Left cardiac atrium (tissue), 4 donors: ENCODE data around the gene EHMT1. TPM values are rescaled to one million over a fixed set of nuclear protein-coding genes. Genes with fewer than 3 reads are reported as not detected.
"Not testable (repeated sequence)": the region's sequence is repeated elsewhere in the genome, so short reads cannot be mapped to it uniquely, and the experiment has no call there.

Experiments used
- ATAC-seq, 2 donors: fragments of 200-7000 bp; cut with Tn5 transposase; one replicate each; pipeline ENCODE4 v1.9.1; 2020; ENCODE audit warnings: mild to moderate bottlenecking in 2 of 2, moderate library complexity in 2 of 2
- DNase-seq: peaks from one replicate; pipeline ENCODE4 v3.0.0-alpha.2; 2020
- intact Hi-C, 2 donors: fragments of 100-400 bp; cut with DNase I; formaldehyde crosslinking; loops; one replicate each; pipeline versions ENCODE4 v1.14.1 to v1.15.1; 2022 to 2023
- total RNA-seq, 2 donors: library from RNA; stranded (reverse); fragmentation: NEBNext Ultra II Directional; extraction: Animal tissue kit (Norgen Biotek cat#: 25700); gene quantifications; one replicate each; pipeline ENCODE4 v1.2.1, GENCODE V29; 2021
- donor health status: DM: no; HTN: yes; CAD: no.
- donor health status: DM: no; HTN: yes; CAD: no; lungs with severe emphysema.
- donor health status: DM: yes; HTN: yes; CAD: no.
- donor health status: Dilated cardiomyopathy.

EHMT1 gene
- total RNA-seq, 2 donors from 2014 or later, result 31.9 to 38.1 TPM

GRCh38 chr9:137804908-137805630 is 186.3 kb downstream of the EHMT1 start:
- intact Hi-C loops, result no loop called here
- DNase-seq, result no peak
- ATAC-seq, result no peak

- intact Hi-C loops, result no loop called here
- ATAC-seq (no peak), DNase-seq (no peak)
Measured at GRCh38 chr9:137807721-137808703, 189.2 kb downstream of the EHMT1 start.

- ATAC-seq, result no peak
- DNase-seq, result no peak
- intact Hi-C loops, result no loop called here
Measured at GRCh38 chr9:137809040-137809576, 190.3 kb downstream of the EHMT1 start.

- intact Hi-C loops, ATAC-seq, DNase-seq: not testable (repeated sequence)
Measured at GRCh38 chr9:137809726-137810450, 191.1 kb downstream of the EHMT1 start.

GRCh38 chr9:137811283-137811870 is 192.6 kb downstream of the EHMT1 start:
- ATAC-seq (no peak), DNase-seq (no peak)
- intact Hi-C loops, result no loop called here

- intact Hi-C loops, result no loop called here
- DNase-seq (no peak), ATAC-seq (no peak)
Measured at GRCh38 chr9:137812356-137813023, 193.7 kb downstream of the EHMT1 start.

GRCh38 chr9:137813167-137813566 is 194.4 kb downstream of the EHMT1 start:
- DNase-seq (no peak), ATAC-seq (no peak)
- intact Hi-C loops, result no loop called here

GRCh38 chr9:137813651-137814415 is 195.0 kb downstream of the EHMT1 start:
- no peak for DNase-seq
- intact Hi-C loops, result no loop called here
- ATAC-seq, result no peak

- DNase-seq (no peak), ATAC-seq (no peak)
- intact Hi-C loops, result no loop called here
Measured at GRCh38 chr9:137814436-137814835, 195.6 kb downstream of the EHMT1 start.

GRCh38 chr9:137814841-137815240 is 196.0 kb downstream of the EHMT1 start:
- no peak for DNase-seq
- no peak for ATAC-seq
- intact Hi-C loops, result no loop called here

GRCh38 chr9:137815256-137816255 is 196.8 kb downstream of the EHMT1 start:
- ATAC-seq, result no peak
- intact Hi-C loops, result no loop called here
- DNase-seq, result no peak

- DNase-seq, result no peak
- intact Hi-C loops, result no loop called here
- peak in 1 of 2 donors; percentile 28 for ATAC-seq
Measured at GRCh38 chr9:137816531-137817235, 197.9 kb downstream of the EHMT1 start.

GRCh38 chr9:137817236-137818200 is 198.7 kb downstream of the EHMT1 start:
- DNase-seq, result no peak

GRCh38 chr9:137818286-137818685 is 199.5 kb downstream of the EHMT1 start:
- ATAC-seq (no peak), DNase-seq (no peak)
- intact Hi-C loops, result no loop called here

More at GRCh38 chr9:137817236-137818200, 198.7 kb downstream of the EHMT1 start:
- ATAC-seq, result no peak
- intact Hi-C loops, result no loop called here
